Activated naive CD4-positive, alpha-beta T cell treated with Interleukin-2 at 50 U/mL for 16 hours (primary cell): Measurements from ENCODE around the gene TNFRSF4.

Source experiments
- DNase-seq: peaks from one replicate; pipeline ENCODE4 v3.0.0-alpha.2; 2020

TNFRSF4 gene

GRCh38 chr1:1216770-1217620 is 3.0 kb upstream of the TNFRSF4 start:
- peak; percentile 82 for DNase-seq

GRCh38 chr1:1215881-1216605 is 2.1 kb upstream of the TNFRSF4 start:
- DNase-seq, result no peak

GRCh38 chr1:1215080-1215676 is 1.2 kb upstream of the TNFRSF4 start:
- DNase-seq, result peak; percentile 55

GRCh38 chr1:1212780-1213344 is 1.1 kb downstream of the TNFRSF4 start:
- DNase-seq, result peak; percentile 57

GRCh38 chr1:1211541-1212441 is 2.2 kb downstream of the TNFRSF4 start:
- DNase-seq, result peak; percentile 1

GRCh38 chr1:1210726-1211540 is 3.0 kb downstream of the TNFRSF4 start:
- DNase-seq, result peak; percentile 1

- peak; percentile 62 for DNase-seq
These were observed 5.1 kb downstream of the TNFRSF4 start for GRCh38 chr1:1208713-1209433.

- no peak for DNase-seq
These were observed 6.4 kb downstream of the TNFRSF4 start for GRCh38 chr1:1207571-1207892.

- DNase-seq, result peak; percentile 33
These were observed 6.9 kb downstream of the TNFRSF4 start for GRCh38 chr1:1206966-1207531.

- DNase-seq, result peak; percentile 68
These were observed 7.5 kb downstream of the TNFRSF4 start, which contains the start of gene TNFRSF18 for GRCh38 chr1:1206376-1206965. Gene TNFRSF18, minus strand, starts transcription at chr1:1206592. Its CDS starts 21 bp downstream, at chr1:1206571.

- DNase-seq, result peak; percentile 22
These were observed 8.1 kb downstream of the TNFRSF4 start for GRCh38 chr1:1205769-1206375.

GRCh38 chr1:1204998-1205768 is 8.8 kb downstream of the TNFRSF4 start:
- DNase-seq, result peak; percentile 8

- peak; percentile 3 for DNase-seq
These were observed 9.5 kb downstream of the TNFRSF4 start for GRCh38 chr1:1204425-1204920.

GRCh38 chr1:1203561-1204424 is 10.2 kb downstream of the TNFRSF4 start:
- peak; percentile 2 for DNase-seq

- DNase-seq, result peak; percentile 9
These were observed 11.0 kb downstream of the TNFRSF4 start for GRCh38 chr1:1202831-1203560.
